Measurements from ENCODE around the gene WDFY1.

DNA sequence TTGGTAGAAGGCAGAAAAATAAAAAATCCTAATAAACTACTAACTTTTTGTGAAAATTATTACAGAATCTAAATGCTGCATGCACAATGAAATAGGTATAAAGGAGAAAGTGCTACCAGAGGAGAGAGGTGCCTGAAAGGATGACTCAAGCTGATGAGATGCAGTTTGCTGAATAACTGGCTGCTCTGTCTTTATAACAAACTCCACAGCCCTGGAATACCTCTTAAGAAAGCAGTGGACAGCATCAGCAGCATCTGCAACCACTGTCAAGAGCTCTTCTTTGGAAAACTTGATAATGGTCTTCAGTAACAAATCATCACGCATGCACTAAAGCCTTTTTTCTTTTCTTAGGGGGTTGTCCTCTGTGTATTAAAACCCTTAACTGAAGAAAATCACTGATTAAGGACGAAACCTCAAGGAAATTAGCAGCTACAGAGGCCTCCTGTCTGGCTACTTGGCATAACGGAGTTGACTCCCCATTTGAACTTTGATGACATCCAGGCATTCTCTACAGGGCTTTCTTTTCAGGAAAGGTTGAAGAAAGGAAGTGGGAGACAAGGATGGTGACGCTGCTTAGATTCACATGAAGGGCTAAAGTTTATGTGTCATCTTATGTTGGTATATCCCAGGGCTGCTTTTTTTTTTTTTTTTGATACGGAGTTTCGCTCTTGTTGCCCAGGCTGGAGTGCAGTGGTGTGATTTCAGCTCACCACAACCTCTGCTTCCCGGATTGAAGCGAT is 28.8 kb downstream of the WDFY1 start:
- TF ChIP-seq, protein P1, sequence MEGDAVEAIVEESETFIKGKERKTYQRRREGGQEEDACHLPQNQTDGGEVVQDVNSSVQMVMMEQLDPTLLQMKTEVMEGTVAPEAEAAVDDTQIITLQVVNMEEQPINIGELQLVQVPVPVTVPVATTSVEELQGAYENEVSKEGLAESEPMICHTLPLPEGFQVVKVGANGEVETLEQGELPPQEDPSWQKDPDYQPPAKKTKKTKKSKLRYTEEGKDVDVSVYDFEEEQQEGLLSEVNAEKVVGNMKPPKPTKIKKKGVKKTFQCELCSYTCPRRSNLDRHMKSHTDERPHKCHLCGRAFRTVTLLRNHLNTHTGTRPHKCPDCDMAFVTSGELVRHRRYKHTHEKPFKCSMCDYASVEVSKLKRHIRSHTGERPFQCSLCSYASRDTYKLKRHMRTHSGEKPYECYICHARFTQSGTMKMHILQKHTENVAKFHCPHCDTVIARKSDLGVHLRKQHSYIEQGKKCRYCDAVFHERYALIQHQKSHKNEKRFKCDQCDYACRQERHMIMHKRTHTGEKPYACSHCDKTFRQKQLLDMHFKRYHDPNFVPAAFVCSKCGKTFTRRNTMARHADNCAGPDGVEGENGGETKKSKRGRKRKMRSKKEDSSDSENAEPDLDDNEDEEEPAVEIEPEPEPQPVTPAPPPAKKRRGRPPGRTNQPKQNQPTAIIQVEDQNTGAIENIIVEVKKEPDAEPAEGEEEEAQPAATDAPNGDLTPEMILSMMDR (IDR thresholded peaks at IDR 0.05): no peak
- no peak for TF ChIP-seq POLR2A (IDR thresholded peaks at IDR 0.05)

Data from adrenal gland (tissue), 5 donors.